Neutrophil (primary cell): Measurements from ENCODE around the gene BANK1.

ENCODE experiments used
- H3K27ac ChIP-seq: fragments of 200-600 bp; sonication (generic); 2 replicates; pipeline ENCODE4 v1.5.1; 2016; ENCODE audit warnings: mild to moderate bottlenecking, moderate library complexity
- H3K27me3 ChIP-seq: fragments of 200-600 bp; sonication (generic); 2 replicates; pipeline ENCODE4 v1.6.0; 2016; ENCODE audit warnings: mild to moderate bottlenecking
- H3K36me3 ChIP-seq: fragments of 200-600 bp; sonication (generic); 2 replicates; pipeline ENCODE4 v1.5.1; 2017
- H3K4me1 ChIP-seq, 2 experiments: fragments of 200-600 bp in 1 of 2; sonication (generic) in 1 of 2; 1 replicate in 1 of 2; 2 replicates in 1 of 2; pipeline versions ENCODE4 v1.5.1 to v1.6.1; 2013 to 2016; ENCODE audit warnings: low read depth in 1 of 2, low read length in 1 of 2, mild to moderate bottlenecking in 1 of 2, moderate library complexity in 1 of 2; ENCODE audit not compliant: control insufficient read depth in 1 of 2, insufficient read depth in 1 of 2
- H3K4me3 ChIP-seq, 2 experiments: fragments of 200-600 bp in 1 of 2; sonication (generic) in 1 of 2; 1 replicate in 1 of 2; 2 replicates in 1 of 2; pipeline ENCODE4 v1.5.1; 2013 to 2016; ENCODE audit warnings: low read depth in 1 of 2, low read length in 1 of 2, mild to moderate bottlenecking in 1 of 2, moderate library complexity in 1 of 2
- H3K9me3 ChIP-seq: fragments of 200-600 bp; sonication (generic); 2 replicates; pipeline ENCODE4 v1.5.1; 2016
- CTCF ChIP-seq: fragments of 200-600 bp; sonication (generic); IDR thresholded peaks from 2 replicates; pipeline ENCODE4 v1.5.1; 2016; ENCODE audit warnings: antibody characterized with exemption

The BANK1 gene

GRCh38 chr4:101989551-101989950 is 199.0 kb downstream of the BANK1 start:
- H3K27me3 ChIP-seq = no peaks in the 10 kb centered on the region
- no peaks in the 10 kb centered on the region for H3K36me3 ChIP-seq
- H3K27ac ChIP-seq = no peak overlapping the region
- H3K4me1 ChIP-seq = no peaks in the 10 kb centered on the region
- H3K9me3 ChIP-seq = no peaks in the 10 kb centered on the region
- H3K4me3 ChIP-seq = no peak overlapping the region
- no peak for TF ChIP-seq CTCF

GRCh38 chr4:101992446-101992845 is 201.9 kb downstream of the BANK1 start:
- Histone ChIP-seq H3K36me3 (no peaks in the 10 kb centered on the region), H3K4me3 (no peak overlapping the region), H3K27me3 (no peaks in the 10 kb centered on the region), H3K4me1 (no peaks in the 10 kb centered on the region), H3K9me3 (no peaks in the 10 kb centered on the region), H3K27ac (no peak overlapping the region)
- TF ChIP-seq CTCF = no peak

DNA sequence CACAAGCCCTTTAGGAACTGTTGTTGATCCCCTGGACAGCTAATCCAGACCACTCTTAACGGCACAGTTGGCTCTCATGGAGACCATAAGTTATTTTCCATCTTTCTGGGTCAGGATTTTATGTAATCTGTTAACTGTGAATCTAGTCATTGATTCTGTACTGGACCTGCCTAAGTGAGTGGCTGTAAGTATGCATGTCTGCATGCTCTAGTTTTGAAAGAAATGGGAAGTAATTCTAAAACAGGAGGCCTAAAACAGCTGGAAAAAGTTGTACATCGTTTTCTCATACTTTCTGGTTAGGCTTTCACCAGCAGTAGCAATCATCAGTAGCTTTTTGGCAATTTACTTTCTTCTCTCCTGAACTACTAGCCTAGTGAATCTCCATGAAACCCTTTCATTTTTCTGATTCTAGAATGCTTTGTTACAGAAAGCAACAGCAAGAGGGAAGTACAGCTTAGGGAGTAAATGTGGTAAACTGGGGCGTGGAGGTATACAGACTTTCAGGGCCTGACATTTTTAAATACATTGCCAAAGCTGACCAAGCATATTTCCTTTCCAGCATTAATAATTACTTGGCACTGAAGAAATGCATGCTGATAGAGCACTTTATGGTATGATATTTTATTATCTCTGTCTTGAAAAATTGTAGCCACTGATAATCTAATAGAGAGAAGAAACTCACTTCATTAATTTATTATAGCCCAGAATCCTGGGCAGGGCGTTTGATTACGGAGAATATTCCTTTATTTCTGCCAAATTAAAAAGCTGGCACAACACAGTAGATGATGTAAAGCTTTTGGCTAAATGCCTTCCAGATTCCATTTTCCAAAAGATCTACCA is 202.7 kb downstream of the BANK1 start:
- Histone ChIP-seq H3K27ac (no peak overlapping the region), H3K36me3 (no peaks in the 10 kb centered on the region), H3K4me3 (no peak overlapping the region), H3K9me3 (no peaks in the 10 kb centered on the region), H3K27me3 (no peaks in the 10 kb centered on the region), H3K4me1 (no peaks in the 10 kb centered on the region)
- TF ChIP-seq CTCF = no peak

DNA sequence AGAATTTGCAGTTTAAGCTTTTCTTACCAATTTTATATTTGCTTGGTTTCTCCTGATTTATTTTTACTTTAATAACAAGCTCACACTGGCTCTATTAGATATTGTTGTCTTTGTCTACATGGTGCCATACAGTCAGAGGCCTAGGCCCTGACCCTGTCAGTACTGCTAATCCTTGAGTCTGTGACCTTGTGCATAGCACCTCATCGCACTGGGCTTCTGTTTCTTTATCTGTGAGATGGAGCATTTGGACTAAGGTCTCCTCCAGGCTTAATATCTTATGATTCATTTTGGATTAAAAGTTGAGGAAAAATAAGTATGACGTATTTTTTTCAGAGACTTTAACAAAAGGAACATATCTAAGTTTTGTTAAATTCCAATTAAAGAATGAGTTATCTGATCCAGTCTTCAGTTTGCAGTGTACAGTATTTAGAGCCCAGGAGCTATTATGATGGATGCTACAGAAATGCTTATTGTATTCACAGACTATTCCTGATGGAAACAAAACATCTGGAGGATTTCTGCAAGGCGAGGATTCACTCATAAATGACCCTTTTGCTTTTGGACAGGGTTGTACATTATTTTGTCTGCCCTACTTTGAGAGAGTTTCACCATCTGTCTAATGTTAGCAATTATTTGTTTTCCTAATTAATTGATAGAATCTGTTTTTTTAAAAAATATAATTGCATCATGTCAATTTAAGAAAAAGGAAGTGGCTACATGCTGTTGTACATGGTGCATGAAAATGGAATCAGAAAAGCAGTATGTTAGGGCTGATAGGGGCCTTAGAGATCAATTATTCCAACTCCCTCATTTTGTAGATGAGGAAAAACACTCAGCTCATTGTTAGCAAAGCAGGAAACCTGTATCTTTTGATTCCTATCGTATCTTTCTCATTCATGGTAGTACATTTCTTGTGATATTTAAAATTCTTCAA is 203.6 kb downstream of the BANK1 start:
- Histone ChIP-seq H3K9me3 (no peaks in the 10 kb centered on the region), H3K27ac (no peak overlapping the region), H3K27me3 (no peaks in the 10 kb centered on the region), H3K36me3 (no peaks in the 10 kb centered on the region), H3K4me1 (no peaks in the 10 kb centered on the region), H3K4me3 (no peak overlapping the region)
- TF ChIP-seq CTCF = no peak

- H3K27me3 ChIP-seq = no peaks in the 10 kb centered on the region
- TF ChIP-seq CTCF = no peak
- no peaks in the 10 kb centered on the region for H3K4me1 ChIP-seq
- no peaks in the 10 kb centered on the region for H3K36me3 ChIP-seq
- no peak overlapping the region for H3K4me3 ChIP-seq
- no peak overlapping the region for H3K27ac ChIP-seq
- H3K9me3 ChIP-seq = no peaks in the 10 kb centered on the region
Observed at GRCh38 chr4:102007959-102008425, 217.5 kb downstream of the BANK1 start.
